RWPE2 (cell line): ENCODE results near the gene PDP2.

Experiments
- ATAC-seq: fragments of 200-7000 bp; cut with Tn5 transposase; 3 replicates; pipeline ENCODE4 v1.9.1; 2021; ENCODE audit warnings: low read depth
- DNase-seq: peaks from one replicate; pipeline ENCODE4 v3.0.0-alpha.2; 2020; ENCODE audit warnings: low spot score
- H3K27ac ChIP-seq: fragments of 450-650 bp; 2 replicates; pipeline ENCODE4 v1.5.1; 2017; ENCODE audit warnings: mild to moderate bottlenecking; ENCODE audit not compliant: poor library complexity, severe bottlenecking
- H3K27me3 ChIP-seq: fragments of 250-450 bp; sonication (Bioruptor Pico); 2 replicates; pipeline ENCODE4 v1.5.1; 2021; ENCODE audit warnings: mild to moderate bottlenecking, moderate library complexity; ENCODE audit not compliant: insufficient read depth, poor library complexity, severe bottlenecking
- H3K36me3 ChIP-seq: fragments of 250-450 bp; sonication (Bioruptor Pico); 2 replicates; pipeline ENCODE4 v1.5.1; 2020; ENCODE audit warnings: low read depth, mild to moderate bottlenecking, moderate library complexity
- H3K4me1 ChIP-seq: fragments of 250-450 bp; sonication (Bioruptor Pico); 2 replicates; pipeline ENCODE4 v1.5.1; 2021; ENCODE audit warnings: mild to moderate bottlenecking, moderate library complexity; ENCODE audit not compliant: insufficient read depth, poor library complexity, severe bottlenecking
- H3K4me3 ChIP-seq: fragments of 250-450 bp; sonication (Bioruptor Pico); 2 replicates; pipeline ENCODE4 v1.5.1; 2021; ENCODE audit warnings: mild to moderate bottlenecking, moderate library complexity; ENCODE audit not compliant: severe bottlenecking
- H3K9me3 ChIP-seq: fragments of 250-450 bp; sonication (Bioruptor Pico); 2 replicates; pipeline ENCODE4 v1.5.1; 2021; ENCODE audit warnings: mild to moderate bottlenecking, moderate library complexity; ENCODE audit not compliant: severe bottlenecking
- TF ChIP-seq, protein P1 (sequence below): fragments of 450-650 bp; IDR thresholded peaks from one replicate; pipeline ENCODE4 v1.5.1; 2017; ENCODE audit warnings: mild to moderate bottlenecking, moderate library complexity; ENCODE audit not compliant: poor library complexity, severe bottlenecking

Gene PDP2

GRCh38 chr16:66939366-66939765, 59.1 kb downstream of the PDP2 start:
- Histone ChIP-seq H3K27ac (no peak overlapping the region), H3K9me3 (no peaks in the 10 kb centered on the region), H3K4me1 (peaks cover 4% of the 10 kb centered on the region), H3K27me3 (no peaks in the 10 kb centered on the region), H3K36me3 (peaks cover 60% of the 10 kb centered on the region), H3K4me3 (no peak overlapping the region)
- DNase-seq = no peak
- TF ChIP-seq, protein P1, sequence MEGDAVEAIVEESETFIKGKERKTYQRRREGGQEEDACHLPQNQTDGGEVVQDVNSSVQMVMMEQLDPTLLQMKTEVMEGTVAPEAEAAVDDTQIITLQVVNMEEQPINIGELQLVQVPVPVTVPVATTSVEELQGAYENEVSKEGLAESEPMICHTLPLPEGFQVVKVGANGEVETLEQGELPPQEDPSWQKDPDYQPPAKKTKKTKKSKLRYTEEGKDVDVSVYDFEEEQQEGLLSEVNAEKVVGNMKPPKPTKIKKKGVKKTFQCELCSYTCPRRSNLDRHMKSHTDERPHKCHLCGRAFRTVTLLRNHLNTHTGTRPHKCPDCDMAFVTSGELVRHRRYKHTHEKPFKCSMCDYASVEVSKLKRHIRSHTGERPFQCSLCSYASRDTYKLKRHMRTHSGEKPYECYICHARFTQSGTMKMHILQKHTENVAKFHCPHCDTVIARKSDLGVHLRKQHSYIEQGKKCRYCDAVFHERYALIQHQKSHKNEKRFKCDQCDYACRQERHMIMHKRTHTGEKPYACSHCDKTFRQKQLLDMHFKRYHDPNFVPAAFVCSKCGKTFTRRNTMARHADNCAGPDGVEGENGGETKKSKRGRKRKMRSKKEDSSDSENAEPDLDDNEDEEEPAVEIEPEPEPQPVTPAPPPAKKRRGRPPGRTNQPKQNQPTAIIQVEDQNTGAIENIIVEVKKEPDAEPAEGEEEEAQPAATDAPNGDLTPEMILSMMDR = no peak
- ATAC-seq = no peak

GRCh38 chr16:66940236-66940635, 59.9 kb downstream of the PDP2 start:
- no peak for DNase-seq
- Histone ChIP-seq H3K4me3 (no peak overlapping the region), H3K9me3 (no peaks in the 10 kb centered on the region), H3K36me3 (peaks cover 60% of the 10 kb centered on the region), H3K27me3 (no peaks in the 10 kb centered on the region), H3K27ac (no peak overlapping the region), H3K4me1 (peaks cover 4% of the 10 kb centered on the region)
- ATAC-seq = no peak
- TF ChIP-seq, protein P1 = no peak
